ENCODE results near the gene LPAR5. TPM values are rescaled to one million over a fixed set of nuclear protein-coding genes. Genes with fewer than 3 reads are reported as not detected.

LPAR5 gene
- total and polyA plus RNA-seq, 2 of the 13 experiments (the other 11 are each of a cell fraction or from before 2014, with no cell fraction given): 0.09 to 0.32 TPM

DNA sequence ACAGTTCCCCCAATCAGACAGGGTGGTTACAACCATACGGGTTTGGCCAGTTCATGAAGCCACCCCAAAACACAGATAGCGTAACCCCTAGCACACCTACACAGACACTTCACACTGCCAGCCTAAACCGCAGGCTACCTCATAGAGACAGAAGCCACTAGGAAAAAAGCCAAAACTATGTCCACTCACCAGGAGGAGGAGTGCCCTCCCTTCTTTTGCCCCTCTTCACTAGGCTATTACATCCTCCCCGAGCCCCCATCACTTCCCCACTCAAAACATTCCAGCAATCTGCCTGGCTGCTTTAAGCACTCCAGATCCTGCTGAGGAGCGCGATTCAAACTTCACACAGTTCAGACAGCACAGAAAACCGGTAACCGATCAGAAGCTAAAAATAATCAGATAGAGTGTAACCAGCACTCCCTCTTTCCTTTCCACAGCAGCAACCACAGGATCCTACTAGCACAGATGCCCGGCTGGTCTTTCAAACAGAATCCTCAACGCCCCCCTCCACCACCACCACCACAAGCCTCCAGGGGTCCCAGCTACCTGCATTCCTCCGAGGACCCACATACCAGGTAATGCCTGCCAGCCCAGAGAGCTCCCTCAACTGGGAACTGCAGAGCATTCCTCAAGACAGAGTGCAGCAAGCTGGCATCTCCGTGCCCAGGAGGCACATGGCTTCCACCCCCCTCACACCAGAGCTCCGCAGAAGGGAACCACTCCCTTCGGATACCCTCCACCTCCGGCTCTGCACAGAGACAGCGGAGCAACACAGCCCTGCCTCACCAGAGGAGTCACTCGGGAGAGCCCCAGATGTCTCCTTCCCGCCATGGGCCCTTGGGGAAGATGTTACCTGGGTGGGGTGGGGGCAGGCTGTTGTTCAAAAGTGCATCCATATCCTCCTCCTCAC, 30.1 kb downstream of the LPAR5 start (continued):
- TF ChIP-seq, protein P1, sequence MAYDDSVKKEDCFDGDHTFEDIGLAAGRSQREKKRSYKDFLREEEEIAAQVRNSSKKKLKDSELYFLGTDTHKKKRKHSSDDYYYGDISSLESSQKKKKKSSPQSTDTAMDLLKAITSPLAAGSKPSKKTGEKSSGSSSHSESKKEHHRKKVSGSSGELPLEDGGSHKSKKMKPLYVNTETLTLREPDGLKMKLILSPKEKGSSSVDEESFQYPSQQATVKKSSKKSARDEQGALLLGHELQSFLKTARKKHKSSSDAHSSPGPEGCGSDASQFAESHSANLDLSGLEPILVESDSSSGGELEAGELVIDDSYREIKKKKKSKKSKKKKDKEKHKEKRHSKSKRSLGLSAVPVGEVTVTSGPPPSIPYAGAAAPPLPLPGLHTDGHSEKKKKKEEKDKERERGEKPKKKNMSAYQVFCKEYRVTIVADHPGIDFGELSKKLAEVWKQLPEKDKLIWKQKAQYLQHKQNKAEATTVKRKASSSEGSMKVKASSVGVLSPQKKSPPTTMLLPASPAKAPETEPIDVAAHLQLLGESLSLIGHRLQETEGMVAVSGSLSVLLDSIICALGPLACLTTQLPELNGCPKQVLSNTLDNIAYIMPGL (CRISPR knock-in tag; IDR thresholded peaks at IDR 0.05; ENCODE audit: borderline replicate concordance in 1 of 2, low read depth in 1 of 2): no peak
- TF ChIP-seq, protein P2, sequence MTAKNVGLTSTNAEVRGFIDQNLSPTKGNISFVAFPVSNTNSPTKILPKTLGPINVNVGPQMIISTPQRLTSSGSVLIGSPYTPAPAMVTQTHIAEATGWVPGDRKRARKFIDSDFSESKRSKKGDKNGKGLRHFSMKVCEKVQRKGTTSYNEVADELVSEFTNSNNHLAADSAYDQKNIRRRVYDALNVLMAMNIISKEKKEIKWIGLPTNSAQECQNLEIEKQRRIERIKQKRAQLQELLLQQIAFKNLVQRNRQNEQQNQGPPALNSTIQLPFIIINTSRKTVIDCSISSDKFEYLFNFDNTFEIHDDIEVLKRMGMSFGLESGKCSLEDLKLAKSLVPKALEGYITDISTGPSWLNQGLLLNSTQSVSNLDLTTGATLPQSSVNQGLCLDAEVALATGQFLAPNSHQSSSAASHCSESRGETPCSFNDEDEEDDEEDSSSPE (CRISPR knock-in tag; IDR thresholded peaks at IDR 0.05): no peak
- TF ChIP-seq, protein P3, sequence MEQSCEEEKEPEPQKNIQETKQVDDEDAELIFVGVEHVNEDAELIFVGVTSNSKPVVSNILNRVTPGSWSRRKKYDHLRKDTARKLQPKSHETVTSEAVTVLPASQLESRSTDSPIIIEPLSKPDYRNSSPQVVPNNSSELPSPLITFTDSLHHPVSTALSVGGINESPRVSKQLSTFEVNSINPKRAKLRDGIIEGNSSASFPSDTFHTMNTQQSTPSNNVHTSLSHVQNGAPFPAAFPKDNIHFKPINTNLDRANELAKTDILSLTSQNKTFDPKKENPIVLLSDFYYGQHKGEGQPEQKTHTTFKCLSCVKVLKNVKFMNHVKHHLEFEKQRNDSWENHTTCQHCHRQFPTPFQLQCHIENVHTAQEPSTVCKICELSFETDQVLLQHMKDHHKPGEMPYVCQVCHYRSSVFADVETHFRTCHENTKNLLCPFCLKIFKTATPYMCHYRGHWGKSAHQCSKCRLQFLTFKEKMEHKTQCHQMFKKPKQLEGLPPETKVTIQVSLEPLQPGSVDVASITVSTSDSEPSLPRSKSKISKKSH (CRISPR knock-in tag; IDR thresholded peaks at IDR 0.05; ENCODE audit: borderline replicate concordance): no peak
- TF ChIP-seq ATF7-NPFF (CRISPR knock-in tag; IDR thresholded peaks at IDR 0.05; ENCODE audit: low read depth) (no peak), REXO4 (CRISPR knock-in tag; IDR thresholded peaks at IDR 0.05; ENCODE audit: borderline replicate concordance) (no peak), ZFP90 (CRISPR knock-in tag; IDR thresholded peaks at IDR 0.05; ENCODE audit: borderline replicate concordance) (peak; percentile 30; the same call in 1 of the 2 replicates), MZF1 (CRISPR knock-in tag; IDR thresholded peaks at IDR 0.05; ENCODE audit: borderline replicate concordance) (no peak), SKI (IDR thresholded peaks at IDR 0.05; ENCODE audit: partially characterized antibody) (no peak), ZNF557 (CRISPR knock-in tag; IDR thresholded peaks at IDR 0.05) (no peak), HOXA3 (CRISPR knock-in tag; IDR thresholded peaks at IDR 0.05) (peak; percentile 33; the same call in 1 of the 2 replicates), ATRX (CRISPR knock-in tag; IDR thresholded peaks at IDR 0.05; ENCODE audit: borderline replicate concordance) (no peak), CENPT (CRISPR knock-in tag; IDR thresholded peaks at IDR 0.05; ENCODE audit: low read depth) (no peak), SRSF1 (optimal IDR thresholded peaks at IDR 0.05; ENCODE audit: low read depth, low read length) (peak; percentile 64), ZNF781 (CRISPR knock-in tag; IDR thresholded peaks at IDR 0.05; ENCODE audit: borderline replicate concordance, not compliant biosample characterization) (no peak), SIN3B (IDR thresholded peaks at IDR 0.05; ENCODE audit: low read length) (no peak), ZNF816 (CRISPR knock-in tag; IDR thresholded peaks at IDR 0.05; ENCODE audit: borderline replicate concordance) (0 out of 2 replicates have a peak, but pooled peaks have one; percentile 56), ZNF160 (CRISPR knock-in tag; IDR thresholded peaks at IDR 0.05) (0 out of 2 replicates have a peak, but pooled peaks have one; percentile 28), HNRNPL (IDR thresholded peaks at IDR 0.05; ENCODE audit: low read depth, low read length) (peak; percentile 61; the same call in 1 of the 2 replicates), ZNF768 (CRISPR knock-in tag; IDR thresholded peaks at IDR 0.05) (peak; percentile 82; the same call in 1 of the 2 replicates)
- TF ChIP-seq, protein P4, sequence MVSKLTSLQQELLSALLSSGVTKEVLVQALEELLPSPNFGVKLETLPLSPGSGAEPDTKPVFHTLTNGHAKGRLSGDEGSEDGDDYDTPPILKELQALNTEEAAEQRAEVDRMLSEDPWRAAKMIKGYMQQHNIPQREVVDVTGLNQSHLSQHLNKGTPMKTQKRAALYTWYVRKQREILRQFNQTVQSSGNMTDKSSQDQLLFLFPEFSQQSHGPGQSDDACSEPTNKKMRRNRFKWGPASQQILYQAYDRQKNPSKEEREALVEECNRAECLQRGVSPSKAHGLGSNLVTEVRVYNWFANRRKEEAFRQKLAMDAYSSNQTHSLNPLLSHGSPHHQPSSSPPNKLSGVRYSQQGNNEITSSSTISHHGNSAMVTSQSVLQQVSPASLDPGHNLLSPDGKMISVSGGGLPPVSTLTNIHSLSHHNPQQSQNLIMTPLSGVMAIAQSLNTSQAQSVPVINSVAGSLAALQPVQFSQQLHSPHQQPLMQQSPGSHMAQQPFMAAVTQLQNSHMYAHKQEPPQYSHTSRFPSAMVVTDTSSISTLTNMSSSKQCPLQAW (CRISPR knock-in tag; IDR thresholded peaks at IDR 0.05): 0 out of 2 replicates have a peak, but pooled peaks have one; percentile 7
- TF ChIP-seq, protein P5, sequence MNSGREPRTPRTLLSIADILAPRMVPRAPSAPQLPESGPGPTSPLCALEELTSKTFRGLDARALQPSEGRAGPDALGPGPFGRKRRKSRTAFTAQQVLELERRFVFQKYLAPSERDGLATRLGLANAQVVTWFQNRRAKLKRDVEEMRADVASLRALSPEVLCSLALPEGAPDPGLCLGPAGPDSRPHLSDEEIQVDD (CRISPR knock-in tag; IDR thresholded peaks at IDR 0.05; ENCODE audit: borderline replicate concordance): peak; percentile 23; the same call in 1 of the 2 replicates

Measured in HepG2 (cell line).